ENCODE data around the gene TRMU. TPM values are rescaled to one million over a fixed set of nuclear protein-coding genes. Genes with fewer than 3 reads are reported as not detected.

Gene TRMU
- total and polyA plus RNA-seq, 2 experiments from 2014 or later = 38.0 to 40.9 TPM

DNA sequence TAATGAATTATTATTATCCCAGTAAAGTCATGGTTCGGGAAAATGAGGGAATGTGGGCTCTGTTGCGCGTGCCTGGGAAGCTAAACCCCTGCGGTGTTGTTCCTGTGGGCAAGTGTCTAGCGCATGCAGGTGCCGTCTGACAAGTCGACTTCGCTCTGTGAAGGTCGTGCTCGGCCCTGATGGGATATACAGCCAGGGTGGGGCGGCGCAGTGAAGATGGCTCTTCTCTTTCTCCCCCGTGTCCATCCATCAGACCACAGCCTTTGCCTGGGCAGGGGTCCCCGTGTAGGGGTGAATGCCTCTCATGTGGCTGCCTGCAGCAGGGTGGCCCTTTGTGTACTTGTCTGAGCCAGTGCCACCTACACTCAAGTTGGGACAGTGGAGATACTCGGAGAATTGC lies 12.8 kb upstream of the TRMU start:
- no peaks in the 10 kb centered on the region for H3K79me2 ChIP-seq
- no peak overlapping the region for H2AFZ ChIP-seq
- no peak overlapping the region for H3K4me3 ChIP-seq
- WGBS (ENCODE audit: low lambda C conversion rate, missing lambda C conversion rate) = 97% methylated on average over 15 of the region's 15 CpGs
- H4K20me1 ChIP-seq (ENCODE audit: insufficient read depth, poor library complexity, severe bottlenecking) = no peaks in the 10 kb centered on the region
- no peaks in the 10 kb centered on the region for H3K36me3 ChIP-seq (replicated peaks; ENCODE audit: insufficient read depth, low read depth)
- H3K27ac ChIP-seq = no peak overlapping the region
- no peak for DNase-seq (ENCODE audit: low spot score)
- no peaks in the 10 kb centered on the region for H3K27me3 ChIP-seq
- H3K4me1 ChIP-seq (ENCODE audit: insufficient read depth) = no peaks in the 10 kb centered on the region
- H3K9me3 ChIP-seq (ENCODE audit: low read depth) = no peaks in the 10 kb centered on the region
- no peak overlapping the region for H3K4me2 ChIP-seq
- H3K9me2 ChIP-seq (replicated peaks; ENCODE audit: insufficient read depth) = no peaks in the 10 kb centered on the region
- TF ChIP-seq EZH2phosphoT487 (IDR thresholded peaks at IDR 0.05; ENCODE audit: low read depth, severe bottlenecking, unreplicated experiment) (no peak), EZH2 (IDR thresholded peaks at IDR 0.05; ENCODE audit: borderline replicate concordance) (no peak)
- TF ChIP-seq, protein P1, sequence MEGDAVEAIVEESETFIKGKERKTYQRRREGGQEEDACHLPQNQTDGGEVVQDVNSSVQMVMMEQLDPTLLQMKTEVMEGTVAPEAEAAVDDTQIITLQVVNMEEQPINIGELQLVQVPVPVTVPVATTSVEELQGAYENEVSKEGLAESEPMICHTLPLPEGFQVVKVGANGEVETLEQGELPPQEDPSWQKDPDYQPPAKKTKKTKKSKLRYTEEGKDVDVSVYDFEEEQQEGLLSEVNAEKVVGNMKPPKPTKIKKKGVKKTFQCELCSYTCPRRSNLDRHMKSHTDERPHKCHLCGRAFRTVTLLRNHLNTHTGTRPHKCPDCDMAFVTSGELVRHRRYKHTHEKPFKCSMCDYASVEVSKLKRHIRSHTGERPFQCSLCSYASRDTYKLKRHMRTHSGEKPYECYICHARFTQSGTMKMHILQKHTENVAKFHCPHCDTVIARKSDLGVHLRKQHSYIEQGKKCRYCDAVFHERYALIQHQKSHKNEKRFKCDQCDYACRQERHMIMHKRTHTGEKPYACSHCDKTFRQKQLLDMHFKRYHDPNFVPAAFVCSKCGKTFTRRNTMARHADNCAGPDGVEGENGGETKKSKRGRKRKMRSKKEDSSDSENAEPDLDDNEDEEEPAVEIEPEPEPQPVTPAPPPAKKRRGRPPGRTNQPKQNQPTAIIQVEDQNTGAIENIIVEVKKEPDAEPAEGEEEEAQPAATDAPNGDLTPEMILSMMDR (IDR thresholded peaks at IDR 0.05; ENCODE audit: poor library complexity) = no peak

DNA sequence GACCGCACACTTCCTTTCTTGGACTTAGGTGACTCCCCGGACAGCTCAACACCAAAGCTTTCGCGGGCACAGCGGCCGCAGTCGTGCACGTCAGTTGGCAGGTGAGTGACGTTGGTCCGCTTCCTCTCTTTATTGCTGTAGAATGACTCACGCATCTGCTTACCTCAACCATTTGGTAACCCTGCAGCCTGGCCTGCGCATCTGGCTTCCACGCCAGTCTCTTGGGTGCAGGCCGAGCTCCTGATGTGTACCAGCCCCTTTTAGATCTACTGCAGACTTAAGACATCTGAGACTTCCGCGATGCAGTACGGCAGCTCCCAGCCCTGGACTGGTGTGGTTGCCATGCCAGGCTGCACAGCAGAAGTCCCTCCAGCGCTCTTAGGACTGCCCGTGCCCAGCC lies 12.4 kb upstream of the TRMU start:
- Histone ChIP-seq H3K9me3 (ENCODE audit: low read depth) (no peaks in the 10 kb centered on the region), H3K4me2 (no peak overlapping the region), H4K20me1 (ENCODE audit: insufficient read depth, poor library complexity, severe bottlenecking) (no peaks in the 10 kb centered on the region), H3K4me1 (ENCODE audit: insufficient read depth) (no peaks in the 10 kb centered on the region), H3K36me3 (replicated peaks; ENCODE audit: insufficient read depth, low read depth) (no peaks in the 10 kb centered on the region), H3K9me2 (replicated peaks; ENCODE audit: insufficient read depth) (no peaks in the 10 kb centered on the region), H3K79me2 (no peaks in the 10 kb centered on the region), H3K4me3 (no peak overlapping the region), H3K27me3 (no peaks in the 10 kb centered on the region), H2AFZ (no peak overlapping the region), H3K27ac (no peak overlapping the region)
- TF ChIP-seq EZH2 (IDR thresholded peaks at IDR 0.05; ENCODE audit: borderline replicate concordance) (no peak), EZH2phosphoT487 (IDR thresholded peaks at IDR 0.05; ENCODE audit: low read depth, severe bottlenecking, unreplicated experiment) (no peak)
- 99% methylated on average over 19 of the region's 19 CpGs for WGBS (ENCODE audit: low lambda C conversion rate, missing lambda C conversion rate)
- no peak for DNase-seq (ENCODE audit: low spot score)

DNA sequence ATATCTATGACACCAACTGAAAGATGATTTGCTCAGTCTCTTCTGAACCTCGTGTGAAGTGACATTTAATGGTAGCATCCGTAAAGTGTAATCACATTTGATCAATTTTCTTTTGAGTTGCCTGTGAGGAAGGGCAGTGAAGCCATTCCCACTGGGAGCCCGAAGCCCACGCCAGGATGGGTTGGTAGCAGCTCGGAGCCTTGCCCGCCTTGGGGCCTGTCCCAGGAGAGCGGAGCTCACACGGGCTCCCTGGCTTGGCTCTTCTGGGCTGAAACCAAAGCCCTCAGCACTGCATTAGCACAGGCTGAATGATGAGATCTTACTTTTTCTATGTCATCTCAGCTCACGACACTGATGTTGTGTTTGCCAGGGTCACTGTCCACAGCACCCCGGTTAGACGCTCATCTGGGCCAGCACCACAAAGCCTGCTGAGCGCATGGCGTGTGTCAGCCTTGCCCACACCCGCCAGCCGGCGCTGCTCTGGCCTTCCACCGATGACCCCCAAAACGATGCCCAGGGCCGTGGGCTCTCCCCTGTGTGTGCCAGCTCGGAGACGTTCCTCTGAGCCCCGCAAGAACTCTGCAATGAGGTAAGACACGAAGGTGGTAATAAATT lies 9.3 kb upstream of the TRMU start:
- Histone ChIP-seq H2AFZ (no peak overlapping the region), H3K27me3 (no peaks in the 10 kb centered on the region), H3K4me2 (no peak overlapping the region), H3K79me2 (no peaks in the 10 kb centered on the region), H3K27ac (no peak overlapping the region), H3K9me3 (ENCODE audit: low read depth) (no peaks in the 10 kb centered on the region), H3K9me2 (replicated peaks; ENCODE audit: insufficient read depth) (no peaks in the 10 kb centered on the region), H3K4me3 (no peak overlapping the region), H3K36me3 (replicated peaks; ENCODE audit: insufficient read depth, low read depth) (no peaks in the 10 kb centered on the region), H3K4me1 (ENCODE audit: insufficient read depth) (no peaks in the 10 kb centered on the region), H4K20me1 (ENCODE audit: insufficient read depth, poor library complexity, severe bottlenecking) (no peaks in the 10 kb centered on the region)
- DNase-seq (ENCODE audit: low spot score) = no peak
- WGBS (ENCODE audit: low lambda C conversion rate, missing lambda C conversion rate) = 97% methylated on average over 23 of the region's 23 CpGs
- TF ChIP-seq EZH2phosphoT487 (IDR thresholded peaks at IDR 0.05; ENCODE audit: low read depth, severe bottlenecking, unreplicated experiment) = no peak
- TF ChIP-seq, protein P1 (IDR thresholded peaks at IDR 0.05; ENCODE audit: poor library complexity) = no peak
- no peak for TF ChIP-seq EZH2 (IDR thresholded peaks at IDR 0.05; ENCODE audit: borderline replicate concordance)

DNA sequence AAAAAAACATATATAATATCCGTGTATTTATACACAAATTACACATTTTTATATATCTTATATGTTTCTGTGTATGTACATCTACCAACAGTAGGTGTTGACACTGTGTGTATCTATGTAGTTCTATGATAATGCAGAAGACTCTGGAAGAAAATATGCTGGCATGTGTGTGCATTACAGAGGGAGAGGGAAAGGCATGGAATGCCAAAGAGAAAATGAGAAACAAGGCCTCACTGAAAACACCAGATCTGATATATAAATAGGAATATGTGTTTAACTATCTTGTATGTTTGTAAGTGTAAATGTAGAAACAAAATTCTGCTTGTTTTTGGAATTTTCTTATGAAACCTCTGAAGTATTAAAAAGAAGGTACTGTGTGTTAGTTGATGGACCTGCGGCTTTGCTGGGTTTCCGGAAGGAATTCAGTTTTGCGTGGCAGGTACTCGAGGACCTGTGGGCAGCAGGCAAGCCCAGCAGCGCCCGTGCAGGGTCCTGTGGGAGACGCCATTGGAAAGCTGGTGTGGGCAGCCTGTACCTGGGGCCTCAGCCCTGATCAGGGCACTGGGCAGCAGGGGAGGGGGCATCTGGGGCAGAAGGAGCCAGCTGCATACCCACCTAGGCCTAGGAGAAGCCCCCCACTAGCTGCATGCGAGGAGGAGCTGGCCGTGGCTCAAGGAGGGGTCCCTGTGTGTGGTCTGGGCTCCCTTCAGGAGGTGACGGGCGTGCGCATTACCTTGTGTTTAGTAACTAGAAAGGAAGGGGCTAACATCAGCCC lies 7.6 kb upstream of the TRMU start:
- H4K20me1 ChIP-seq (ENCODE audit: insufficient read depth, poor library complexity, severe bottlenecking) = no peaks in the 10 kb centered on the region
- no peaks in the 10 kb centered on the region for H3K9me2 ChIP-seq (replicated peaks; ENCODE audit: insufficient read depth)
- no peaks in the 10 kb centered on the region for H3K9me3 ChIP-seq (ENCODE audit: low read depth)
- H3K4me1 ChIP-seq (ENCODE audit: insufficient read depth) = no peaks in the 10 kb centered on the region
- no peak overlapping the region for H3K27ac ChIP-seq
- no peak overlapping the region for H3K4me2 ChIP-seq
- 97% methylated on average over 13 of the region's 13 CpGs for WGBS (ENCODE audit: low lambda C conversion rate, missing lambda C conversion rate)
- H2AFZ ChIP-seq = no peak overlapping the region
- H3K79me2 ChIP-seq = no peaks in the 10 kb centered on the region
- TF ChIP-seq, protein P1 (IDR thresholded peaks at IDR 0.05; ENCODE audit: poor library complexity) = no peak
- TF ChIP-seq EZH2 (IDR thresholded peaks at IDR 0.05; ENCODE audit: borderline replicate concordance) (no peak), EZH2phosphoT487 (IDR thresholded peaks at IDR 0.05; ENCODE audit: low read depth, severe bottlenecking, unreplicated experiment) (no peak)
- H3K36me3 ChIP-seq (replicated peaks; ENCODE audit: insufficient read depth, low read depth) = no peaks in the 10 kb centered on the region
- no peaks in the 10 kb centered on the region for H3K27me3 ChIP-seq
- no peak overlapping the region for H3K4me3 ChIP-seq
- no peak for DNase-seq (ENCODE audit: low spot score)

Measured in hepatocyte (in vitro differentiated cells).